Measurements from ENCODE around the gene IGSF9. TPM values are rescaled to one million over a fixed set of nuclear protein-coding genes. Genes with fewer than 3 reads are reported as not detected.

IGSF9 gene
- total and polyA plus RNA-seq, 7 experiments from 2014 or later: 0.12 TPM; not detected in 5

DNA sequence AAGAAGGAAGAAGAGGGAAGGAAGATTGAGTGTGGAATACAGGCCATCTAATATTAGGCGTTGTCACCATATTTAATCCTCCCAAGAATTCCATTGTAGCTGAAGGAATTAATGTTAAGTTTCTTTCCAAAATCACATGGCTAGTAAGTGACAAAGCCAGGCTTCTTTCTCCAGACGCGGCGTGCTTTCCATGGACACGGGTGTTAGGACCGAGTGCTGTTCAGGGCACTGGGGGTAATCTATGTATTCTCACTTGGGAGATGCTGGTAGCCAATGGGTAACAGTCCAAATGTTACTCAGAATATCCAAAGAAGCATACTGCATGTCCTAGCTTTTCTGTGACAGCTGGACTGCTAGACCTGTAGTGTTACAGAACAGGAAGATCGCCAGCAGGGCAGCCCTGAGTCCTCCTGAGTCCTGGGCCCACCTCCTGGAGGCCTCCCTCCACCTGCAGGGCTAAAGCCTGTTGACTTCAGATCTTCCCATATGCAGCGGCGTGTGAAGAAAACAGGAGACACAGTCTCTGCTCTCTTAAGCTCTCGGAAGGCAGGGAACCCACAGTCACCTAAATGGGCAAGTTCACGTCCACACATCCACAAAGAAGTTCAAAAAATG lies 5.3 kb downstream of the IGSF9 start:
- Mint-ChIP-seq H3K9me3 (no peaks in the 10 kb centered on the region), H3K4me1 (peaks cover 6 to 25% (median 17%) of the 10 kb centered on the region in 7 donors), H3K36me3 (no peaks in the 10 kb centered on the region), H3K27ac (no peak overlapping the region), H3K4me3 (no peak overlapping the region), H3K27me3 (peaks cover 25 to 46% (median 29%) of the 10 kb centered on the region in 5 donors)
- H3K9me3 ChIP-seq (ENCODE audit: control insufficient read depth in 2 of 3, low read length in 3 of 3): no peaks in the 10 kb centered on the region
- intact Hi-C loops (cut with micrococcal nuclease): no loop called here
- ATAC-seq (no peak), DNase-seq (no peak)
- no peak overlapping the region for H3K4me3 ChIP-seq (ENCODE audit: low read length)
- H3K27ac ChIP-seq (ENCODE audit: low read depth, low read length): no peak overlapping the region
- peaks cover 1 to 3% of the 10 kb centered on the region in 2 donors for H3K4me1 ChIP-seq (ENCODE audit: control insufficient read depth in 2 of 2, insufficient read depth in 2 of 2, low read length in 2 of 2)
- H3K27me3 ChIP-seq (ENCODE audit: control insufficient read depth in 2 of 2, insufficient read depth in 2 of 2, low read length in 2 of 2): peaks cover 6 to 11% of the 10 kb centered on the region in 2 donors
- ChIA-PET POLR2A (no interaction called here), CTCF (interaction anchor here (1.0 to 2.7 kb wide), 4 partner anchors 15 to 92 kb away, joined by 3 to 17 read pairs (median 5); partner anchors contain the start of genes PIGM and TAGLN2)
- H3K36me3 ChIP-seq (ENCODE audit: control insufficient read depth in 2 of 3, insufficient read depth in 3 of 3, low read length in 3 of 3): no peaks in the 10 kb centered on the region

DNA sequence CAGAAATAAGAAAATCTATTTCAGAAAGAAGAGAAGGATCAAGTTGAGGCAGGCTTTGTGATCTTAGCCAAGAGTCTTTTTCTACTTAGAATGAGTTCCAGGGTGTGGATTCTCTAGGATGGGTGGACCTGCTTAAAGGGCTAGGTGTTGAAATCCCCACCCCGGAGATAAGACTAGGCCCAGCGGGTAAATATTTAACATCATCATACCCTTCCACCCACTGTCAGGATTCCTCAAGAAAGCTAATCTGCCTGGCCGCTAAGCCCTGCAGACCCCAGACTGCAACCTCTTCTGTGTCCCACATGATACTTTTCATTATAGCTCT lies 5.8 kb downstream of the IGSF9 start:
- DNase-seq (no peak), ATAC-seq (no peak)
- Histone ChIP-seq H3K36me3 (ENCODE audit: control insufficient read depth in 2 of 3, insufficient read depth in 3 of 3, low read length in 3 of 3) (no peaks in the 10 kb centered on the region), H3K4me3 (ENCODE audit: low read length) (no peak overlapping the region), H3K4me1 (ENCODE audit: control insufficient read depth in 2 of 2, insufficient read depth in 2 of 2, low read length in 2 of 2) (no peaks in the 10 kb centered on the region), H3K27ac (ENCODE audit: low read depth, low read length) (no peak overlapping the region), H3K9me3 (ENCODE audit: control insufficient read depth in 2 of 3, low read length in 3 of 3) (no peaks in the 10 kb centered on the region), H3K27me3 (ENCODE audit: control insufficient read depth in 2 of 2, insufficient read depth in 2 of 2, low read length in 2 of 2) (peaks cover under 1 to 7% of the 10 kb centered on the region in 2 donors)
- H3K4me1 Mint-ChIP-seq: peaks cover 1 to 20% (median 12%) of the 10 kb centered on the region in 7 donors
- H3K27ac Mint-ChIP-seq: no peak overlapping the region
- H3K36me3 Mint-ChIP-seq: no peaks in the 10 kb centered on the region
- CTCF ChIA-PET: interaction anchor here (0.7 to 2.7 kb wide), 5 partner anchors 15 to 96 kb away, joined by 3 to 17 read pairs (median 4); partner anchors contain the start of genes PIGM and TAGLN2
- POLR2A ChIA-PET: interaction anchor here (3.6 kb wide), 1 partner anchor 15 kb away, joined by 17 read pairs; the partner anchor contains the start of gene TAGLN2
- intact Hi-C loops (cut with micrococcal nuclease): no loop called here
- peaks cover 21 to 46% (median 25%) of the 10 kb centered on the region in 5 donors for H3K27me3 Mint-ChIP-seq
- no peak overlapping the region for H3K4me3 Mint-ChIP-seq
- H3K9me3 Mint-ChIP-seq: no peaks in the 10 kb centered on the region

DNA sequence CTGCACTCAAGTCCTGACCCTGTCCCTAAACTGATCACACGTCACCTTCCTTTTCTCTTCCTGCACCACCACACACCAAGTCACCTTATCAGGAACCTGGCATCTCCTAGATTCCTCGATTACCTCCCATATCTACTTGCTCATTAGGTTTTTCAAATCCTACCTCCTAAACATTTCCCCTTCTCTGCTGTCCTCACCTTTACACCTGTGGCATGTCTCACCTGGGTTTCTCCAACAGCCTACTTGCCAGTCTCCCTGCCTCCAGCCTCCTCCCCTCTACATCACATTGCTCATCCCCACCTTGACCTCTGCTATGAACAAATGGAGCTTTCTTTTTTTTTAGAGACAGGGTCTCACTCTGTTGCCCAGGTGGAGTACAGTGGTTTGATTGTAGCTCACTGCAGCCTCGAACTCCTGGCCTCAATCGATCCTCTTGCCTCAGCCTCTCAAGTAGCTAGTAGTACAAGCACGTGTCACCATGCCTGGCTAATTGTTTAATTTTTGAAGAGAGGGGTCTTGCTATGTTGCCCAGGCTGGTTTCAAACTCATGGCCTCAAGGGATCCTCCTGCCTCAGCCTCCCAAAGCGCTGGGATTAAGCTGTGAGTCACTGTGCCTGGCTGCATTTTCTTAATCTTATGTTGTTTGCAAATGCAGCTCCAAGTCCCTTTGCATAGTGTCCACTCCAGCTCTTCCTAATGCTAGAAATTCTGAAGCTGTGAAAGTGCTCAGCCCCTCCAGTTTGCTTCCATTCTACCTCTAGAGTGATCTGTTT lies 6.3 kb downstream of the IGSF9 start:
- DNase-seq: no peak
- no peak for ATAC-seq
- intact Hi-C loops (cut with micrococcal nuclease): no loop called here
- H3K27ac ChIP-seq (ENCODE audit: low read depth, low read length): no peak overlapping the region
- H3K4me1 ChIP-seq (ENCODE audit: control insufficient read depth in 2 of 2, insufficient read depth in 2 of 2, low read length in 2 of 2): no peaks in the 10 kb centered on the region
- Mint-ChIP-seq H3K27ac (no peak overlapping the region), H3K4me3 (no peak overlapping the region), H3K9me3 (no peaks in the 10 kb centered on the region), H3K4me1 (peaks cover 0 to 20% (median 11%) of the 10 kb centered on the region in 7 donors), H3K36me3 (no peaks in the 10 kb centered on the region), H3K27me3 (peaks cover 16 to 40% (median 20%) of the 10 kb centered on the region in 5 donors)
- ChIA-PET POLR2A (interaction anchor here (3.6 kb wide), 1 partner anchor 15 kb away, joined by 17 read pairs; the partner anchor contains the start of gene TAGLN2), CTCF (interaction anchor here (0.6 to 2.7 kb wide), 6 partner anchors 14 to 1493 kb away, joined by 3 to 17 read pairs (median 4); partner anchors contain the start of genes PIGM and TAGLN2)
- no peaks in the 10 kb centered on the region for H3K9me3 ChIP-seq (ENCODE audit: control insufficient read depth in 2 of 3, low read length in 3 of 3)
- no peaks in the 10 kb centered on the region for H3K36me3 ChIP-seq (ENCODE audit: control insufficient read depth in 2 of 3, insufficient read depth in 3 of 3, low read length in 3 of 3)
- peaks cover 0 to 2% of the 10 kb centered on the region in 2 donors for H3K27me3 ChIP-seq (ENCODE audit: control insufficient read depth in 2 of 2, insufficient read depth in 2 of 2, low read length in 2 of 2)
- no peak overlapping the region for H3K4me3 ChIP-seq (ENCODE audit: low read length)

DNA sequence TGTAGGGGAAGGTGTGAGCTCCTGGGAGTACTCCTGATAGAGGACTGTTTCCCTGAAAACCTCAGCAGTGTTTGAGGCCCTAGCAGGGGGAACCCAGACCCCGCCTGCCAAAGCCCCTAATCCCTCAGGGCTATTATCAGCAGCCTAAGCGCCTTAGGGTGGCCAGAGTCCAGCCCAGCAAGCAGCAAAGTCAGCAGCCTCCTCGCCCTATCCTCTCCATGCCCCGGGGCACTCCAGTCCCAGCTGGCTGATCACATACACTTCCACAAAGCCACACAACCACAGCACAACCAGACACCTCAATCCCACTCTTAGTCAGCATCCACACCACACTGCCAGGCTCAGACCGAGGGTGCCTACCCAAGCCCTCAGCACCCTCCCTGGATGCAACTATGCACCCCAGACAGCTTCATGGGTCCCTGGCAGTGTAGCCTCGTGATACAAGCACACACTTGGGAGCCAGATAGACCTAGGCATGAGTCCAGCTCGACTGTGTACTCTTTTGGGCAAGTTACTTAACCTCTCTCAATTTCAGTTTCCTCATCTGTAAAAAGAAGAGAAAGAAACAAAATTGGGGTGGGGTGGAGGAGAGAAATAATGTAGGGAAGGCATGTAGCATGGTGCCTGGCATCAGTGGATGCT lies 7.1 kb downstream of the IGSF9 start:
- H3K27me3 Mint-ChIP-seq: peaks cover 8 to 32% (median 17%) of the 10 kb centered on the region in 5 donors
- peaks cover 0 to 20% (median 11%) of the 10 kb centered on the region in 7 donors for H3K4me1 Mint-ChIP-seq
- H3K4me3 ChIP-seq (ENCODE audit: low read length): no peak overlapping the region
- no peak overlapping the region for H3K27ac Mint-ChIP-seq
- no peaks in the 10 kb centered on the region for H3K9me3 ChIP-seq (ENCODE audit: control insufficient read depth in 2 of 3, low read length in 3 of 3)
- ChIA-PET POLR2A (interaction anchor here (0.6 to 3.6 kb wide), 2 partner anchors 14 to 83 kb away, joined by 3 to 17 read pairs; partner anchors contain the start of gene TAGLN2), CTCF (interaction anchor here (0.6 to 2.7 kb wide), 5 partner anchors 44 to 1494 kb away, joined by 3 to 17 read pairs (median 4); no protein-coding TSS in a partner anchor)
- intact Hi-C loops (cut with micrococcal nuclease): no loop called here
- no peaks in the 10 kb centered on the region for H3K9me3 Mint-ChIP-seq
- DNase-seq (no peak), ATAC-seq (no peak)
- no peaks in the 10 kb centered on the region for H3K27me3 ChIP-seq (ENCODE audit: control insufficient read depth in 2 of 2, insufficient read depth in 2 of 2, low read length in 2 of 2)
- no peak overlapping the region for H3K27ac ChIP-seq (ENCODE audit: low read depth, low read length)
- H3K4me3 Mint-ChIP-seq: no peak overlapping the region
- H3K36me3 ChIP-seq (ENCODE audit: control insufficient read depth in 2 of 3, insufficient read depth in 3 of 3, low read length in 3 of 3): no peaks in the 10 kb centered on the region
- no peaks in the 10 kb centered on the region for H3K36me3 Mint-ChIP-seq
- no peaks in the 10 kb centered on the region for H3K4me1 ChIP-seq (ENCODE audit: control insufficient read depth in 2 of 2, insufficient read depth in 2 of 2, low read length in 2 of 2)

DNA sequence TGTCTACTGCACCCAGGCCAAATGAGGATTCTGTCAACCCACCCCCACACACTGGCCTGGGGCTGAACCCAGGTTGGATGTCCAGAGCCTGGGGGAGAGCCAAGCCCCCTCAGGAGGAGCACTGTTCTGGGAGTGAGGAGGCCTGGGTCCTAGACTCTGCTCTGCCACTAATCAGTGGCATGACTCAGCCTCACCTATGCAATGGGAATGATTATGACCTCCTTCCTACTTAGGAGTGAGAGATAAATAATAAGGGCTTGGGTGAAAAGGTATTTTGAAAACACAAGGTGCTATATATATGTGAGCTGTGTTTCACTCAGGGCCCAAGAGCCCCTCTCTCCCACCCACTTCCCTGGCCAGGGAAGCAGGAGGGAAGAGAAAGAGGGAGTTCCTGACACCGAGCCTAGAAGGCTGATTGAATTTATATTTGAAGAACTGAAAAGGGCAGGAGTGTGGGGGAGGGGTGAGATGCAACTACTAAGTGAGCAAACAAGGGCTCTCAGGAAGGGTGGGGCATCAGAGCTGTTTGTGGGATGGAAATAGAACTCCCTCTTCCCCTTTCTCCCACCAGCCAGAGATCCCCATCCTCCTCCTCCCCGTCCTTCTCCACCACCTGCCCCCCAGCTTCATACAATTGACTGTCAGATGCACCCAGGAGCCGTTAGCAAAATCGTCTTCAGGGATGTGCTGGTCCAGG lies 8.2 kb downstream of the IGSF9 start:
- intact Hi-C loops (cut with micrococcal nuclease): loop anchor here in 1 of 2 donors (2.0 kb wide), 2 partner anchors 44 to 148 kb away; no protein-coding TSS in a partner anchor
- H3K4me1 ChIP-seq (ENCODE audit: control insufficient read depth in 2 of 2, insufficient read depth in 2 of 2, low read length in 2 of 2): no peaks in the 10 kb centered on the region
- H3K9me3 Mint-ChIP-seq: no peaks in the 10 kb centered on the region
- no peak overlapping the region for H3K4me3 Mint-ChIP-seq
- H3K27ac ChIP-seq (ENCODE audit: low read depth, low read length): no peak overlapping the region
- H3K27ac Mint-ChIP-seq: no peak overlapping the region
- ATAC-seq (no peak), DNase-seq (no peak)
- H3K4me3 ChIP-seq (ENCODE audit: low read length): no peak overlapping the region
- peaks cover under 1 to 24% (median 10%) of the 10 kb centered on the region in 5 donors for H3K27me3 Mint-ChIP-seq
- no peaks in the 10 kb centered on the region for H3K9me3 ChIP-seq (ENCODE audit: control insufficient read depth in 2 of 3, low read length in 3 of 3)
- H3K36me3 ChIP-seq (ENCODE audit: control insufficient read depth in 2 of 3, insufficient read depth in 3 of 3, low read length in 3 of 3): no peaks in the 10 kb centered on the region
- peaks cover 0 to 20% (median 11%) of the 10 kb centered on the region in 7 donors for H3K4me1 Mint-ChIP-seq
- ChIA-PET POLR2A (interaction anchor here (3.6 kb wide), 1 partner anchor 13 kb away, joined by 17 read pairs; the partner anchor contains the start of gene TAGLN2), CTCF (interaction anchor here (1.0 to 1.9 kb wide), 3 partner anchors 13 to 138 kb away, joined by 3 to 5 read pairs (median 4); partner anchors contain the start of gene TAGLN2)
- no peaks in the 10 kb centered on the region for H3K27me3 ChIP-seq (ENCODE audit: control insufficient read depth in 2 of 2, insufficient read depth in 2 of 2, low read length in 2 of 2)
- H3K36me3 Mint-ChIP-seq: no peaks in the 10 kb centered on the region

Data from naive thymus-derived CD4-positive, alpha-beta T cell (primary cell).